GM23248 (cell line): ENCODE measurements around the gene PDIA6. TPM values are rescaled to one million over a fixed set of nuclear protein-coding genes. Genes with fewer than 3 reads are reported as not detected.

Experiments used
- DNase-seq: peaks from one replicate; pipeline ENCODE4 v3.0.0-alpha.2; 2015
- H2AFZ ChIP-seq: fragments of 200-600 bp; sonication (generic); 2 replicates; pipeline ENCODE4 v1.6.1; 2016; ENCODE audit warnings: antibody characterized with exemption
- H3F3A ChIP-seq: fragments of 200-600 bp; sonication (generic); 2 replicates; pipeline ENCODE4 v1.6.1; 2016; ENCODE audit warnings: mild to moderate bottlenecking, antibody characterized with exemption, mixed run types; ENCODE audit not compliant: insufficient read depth
- H3K27ac ChIP-seq: fragments of 200-600 bp; sonication (generic); 2 replicates; pipeline ENCODE4 v1.5.1; 2016; ENCODE audit warnings: mild to moderate bottlenecking
- H3K27me3 ChIP-seq: fragments of 200-600 bp; sonication (generic); replicated peaks from 2 replicates; pipeline ENCODE4 v1.6.1; 2016; ENCODE audit warnings: mild to moderate bottlenecking; ENCODE audit not compliant: insufficient read depth
- H3K36me3 ChIP-seq: fragments of 200-600 bp; sonication (generic); 2 replicates; pipeline ENCODE4 v1.6.1; 2016; ENCODE audit warnings: low read depth, mild to moderate bottlenecking
- H3K4me1 ChIP-seq: fragments of 200-600 bp; sonication (generic); 2 replicates; pipeline ENCODE4 v1.6.1; 2016; ENCODE audit warnings: mild to moderate bottlenecking; ENCODE audit not compliant: insufficient read depth
- H3K4me2 ChIP-seq: fragments of 200-600 bp; sonication (generic); one replicate; pipeline ENCODE4 v1.6.1; 2016; ENCODE audit warnings: mild to moderate bottlenecking; ENCODE audit not compliant: unreplicated experiment
- H3K4me3 ChIP-seq: fragments of 200-600 bp; sonication (generic); 2 replicates; pipeline ENCODE4 v1.5.1; 2016; ENCODE audit warnings: mild to moderate bottlenecking
- H3K79me2 ChIP-seq: fragments of 200-600 bp; sonication (generic); 2 replicates; pipeline ENCODE4 v1.6.1; 2016; ENCODE audit warnings: mild to moderate bottlenecking; ENCODE audit not compliant: insufficient read depth
- H3K9ac ChIP-seq: fragments of 200-600 bp; sonication (generic); 2 replicates; pipeline ENCODE4 v1.6.1; 2016; ENCODE audit warnings: mild to moderate bottlenecking
- H3K9me2 ChIP-seq: fragments of 200-600 bp; sonication (generic); 2 replicates; pipeline ENCODE4 v1.6.1; 2016; ENCODE audit warnings: mixed run types, mild to moderate bottlenecking, moderate library complexity; ENCODE audit not compliant: insufficient read depth
- H3K9me3 ChIP-seq: fragments of 200-600 bp; sonication (generic); one replicate; pipeline ENCODE4 v1.6.1; 2017; ENCODE audit warnings: low read depth
- H4K20me1 ChIP-seq: fragments of 200-600 bp; sonication (generic); 2 replicates; pipeline ENCODE4 v1.6.0; 2016; ENCODE audit not compliant: insufficient read depth
- EZH2 ChIP-seq: fragments of 200-600 bp; sonication (generic); IDR thresholded peaks from 2 replicates; pipeline ENCODE4 v1.6.1; 2018; ENCODE audit warnings: antibody characterized with exemption, mild to moderate bottlenecking; ENCODE audit not compliant: insufficient read depth, poor library complexity, severe bottlenecking
- EZH2phosphoT487 ChIP-seq: fragments of 200-600 bp; sonication (generic); IDR thresholded peaks from 2 replicates; pipeline ENCODE4 v1.6.1; 2018; ENCODE audit warnings: antibody characterized with exemption, moderate library complexity, mild to moderate bottlenecking, low read depth; ENCODE audit not compliant: insufficient read depth
- WGBS, 2 experiments: methylation state at CpG; one replicate each; pipeline ENCODE4 v1.1.6; 2015 to 2017; ENCODE audit warnings: low lambda C conversion rate in 2 of 2, low coverage in 1 of 2; ENCODE audit errors: missing lambda C conversion rate in 2 of 2; 5-methylcytosine and 5-hydroxymethylcytosine counted together
- in situ Hi-C: fragments of 300-500 bp; cut with MboI; formaldehyde crosslinking; loops from 2 replicates; pipeline ENCODE4 v1.15.0; 2020
- polyA plus RNA-seq: library from polyadenylated mRNA; unstranded; fragments of >200 nt; fragmentation: Nextera tagmentation; extraction: Ambion mirVana; gene quantifications from 2 replicates; pipeline ENCODE4 v1.2.1, GENCODE V29; 2016
- total RNA-seq: library from RNA; depleted of rRNA; stranded (reverse); fragments of >200 nt; shearing (Covaris generic); gene quantifications from 2 replicates; pipeline ENCODE4 v1.2.3, GENCODE V29; 2014

The PDIA6 gene
- total and polyA plus RNA-seq, 2 experiments from 2014 or later, result 363 to 502 TPM

DNA sequence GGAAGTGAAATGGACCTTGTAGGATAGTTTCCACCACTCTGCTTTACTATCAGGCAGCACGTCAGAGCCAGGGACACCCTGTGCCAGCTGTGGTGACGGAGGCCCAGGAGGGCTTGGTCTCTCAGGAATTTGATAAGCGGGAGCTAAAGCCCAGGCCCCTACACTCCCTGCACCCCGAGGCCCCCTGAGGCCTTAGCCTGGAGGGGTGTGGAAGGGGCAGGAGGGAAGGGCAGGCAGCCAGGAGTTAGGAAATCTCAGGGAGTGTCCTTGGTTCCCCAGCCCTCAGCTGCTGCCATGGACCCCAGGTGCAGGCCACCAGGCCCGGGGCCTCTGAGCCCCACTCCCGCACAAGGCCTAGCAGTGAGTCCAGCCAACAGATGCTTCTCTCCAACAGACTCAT is 38.2 kb downstream of the PDIA6 start:
- in situ Hi-C loops, result no loop called here
- 63 to 71% methylated on average over 6 of the region's 6 CpGs for WGBS, 2 experiments
- DNase-seq, result no peak

DNA sequence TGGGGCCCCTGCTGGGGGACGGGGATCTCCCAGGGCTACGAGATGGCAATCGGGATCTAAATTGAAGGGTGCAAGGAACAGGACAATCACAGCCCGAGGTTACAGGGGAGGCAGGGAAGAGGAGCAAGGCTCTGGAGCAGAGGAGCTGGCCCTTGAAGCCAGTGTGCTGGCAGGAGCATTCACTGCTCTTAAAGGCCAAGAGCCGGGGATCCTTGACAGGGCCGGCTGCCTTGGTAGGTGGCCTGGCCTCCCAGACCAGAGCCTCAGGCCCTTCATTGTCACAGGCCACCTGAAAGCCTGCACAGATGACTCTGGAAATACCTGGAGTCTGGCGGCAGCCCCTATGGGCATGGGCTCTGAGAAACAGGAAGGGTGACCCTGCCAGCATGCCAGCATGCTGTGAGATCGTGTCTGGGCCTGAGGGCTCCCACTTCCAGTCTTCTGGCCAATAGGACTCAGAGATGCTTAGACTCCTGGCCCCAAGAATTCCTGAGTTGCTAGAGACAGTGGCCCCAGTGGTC is 38.7 kb downstream of the PDIA6 start:
- Histone ChIP-seq H4K20me1 (no peaks in the 10 kb centered on the region), H3K4me1 (no peaks in the 10 kb centered on the region), H3K79me2 (no peaks in the 10 kb centered on the region), H3K9me3 (no peaks in the 10 kb centered on the region), H2AFZ (no peak overlapping the region), H3K9ac (no peak overlapping the region), H3F3A (no peaks in the 10 kb centered on the region), H3K4me2 (no peak overlapping the region), H3K36me3 (no peaks in the 10 kb centered on the region), H3K4me3 (no peak overlapping the region), H3K27ac (no peak overlapping the region), H3K9me2 (no peaks in the 10 kb centered on the region), H3K27me3 (no peaks in the 10 kb centered on the region)
- in situ Hi-C loops, result no loop called here
- TF ChIP-seq EZH2phosphoT487 (no peak), EZH2 (no peak)
- no peak for DNase-seq
- 66 to 72% methylated on average over 8 of the region's 8 CpGs for WGBS, 2 experiments

More for the DNA sequence above, 38.2 kb downstream of the PDIA6 start:
- H4K20me1 ChIP-seq, result no peaks in the 10 kb centered on the region
- H3F3A ChIP-seq, result no peaks in the 10 kb centered on the region
- no peaks in the 10 kb centered on the region for H3K9me3 ChIP-seq
- H3K27ac ChIP-seq, result no peak overlapping the region
- TF ChIP-seq EZH2, result no peak
- TF ChIP-seq EZH2phosphoT487, result no peak
- no peak overlapping the region for H3K4me2 ChIP-seq
- H3K4me1 ChIP-seq, result no peaks in the 10 kb centered on the region
- H3K27me3 ChIP-seq, result no peaks in the 10 kb centered on the region
- H3K9ac ChIP-seq, result no peak overlapping the region
- no peaks in the 10 kb centered on the region for H3K79me2 ChIP-seq
- no peak overlapping the region for H3K4me3 ChIP-seq
- no peak overlapping the region for H2AFZ ChIP-seq
- no peaks in the 10 kb centered on the region for H3K36me3 ChIP-seq
- no peaks in the 10 kb centered on the region for H3K9me2 ChIP-seq

DNA sequence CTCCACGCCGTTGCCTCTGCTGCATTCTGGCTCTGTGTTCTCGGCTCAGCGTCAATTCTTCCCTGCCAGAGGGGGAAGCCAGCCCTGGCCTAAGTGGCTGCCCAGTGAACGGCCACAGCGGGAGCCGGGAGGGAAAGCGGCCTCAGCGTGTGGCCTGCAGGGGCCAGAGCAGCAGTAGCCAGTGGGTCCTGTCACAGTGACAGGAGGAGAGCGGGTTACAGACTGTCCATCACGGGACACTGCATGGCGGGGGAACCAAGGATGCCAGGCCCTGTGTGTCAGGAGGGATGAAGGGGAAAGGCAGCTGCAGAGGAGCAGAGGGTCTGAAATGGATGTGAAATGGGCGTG is 39.7 kb downstream of the PDIA6 start:
- in situ Hi-C loops, result no loop called here
- H3K9ac ChIP-seq, result no peak overlapping the region

DNA sequence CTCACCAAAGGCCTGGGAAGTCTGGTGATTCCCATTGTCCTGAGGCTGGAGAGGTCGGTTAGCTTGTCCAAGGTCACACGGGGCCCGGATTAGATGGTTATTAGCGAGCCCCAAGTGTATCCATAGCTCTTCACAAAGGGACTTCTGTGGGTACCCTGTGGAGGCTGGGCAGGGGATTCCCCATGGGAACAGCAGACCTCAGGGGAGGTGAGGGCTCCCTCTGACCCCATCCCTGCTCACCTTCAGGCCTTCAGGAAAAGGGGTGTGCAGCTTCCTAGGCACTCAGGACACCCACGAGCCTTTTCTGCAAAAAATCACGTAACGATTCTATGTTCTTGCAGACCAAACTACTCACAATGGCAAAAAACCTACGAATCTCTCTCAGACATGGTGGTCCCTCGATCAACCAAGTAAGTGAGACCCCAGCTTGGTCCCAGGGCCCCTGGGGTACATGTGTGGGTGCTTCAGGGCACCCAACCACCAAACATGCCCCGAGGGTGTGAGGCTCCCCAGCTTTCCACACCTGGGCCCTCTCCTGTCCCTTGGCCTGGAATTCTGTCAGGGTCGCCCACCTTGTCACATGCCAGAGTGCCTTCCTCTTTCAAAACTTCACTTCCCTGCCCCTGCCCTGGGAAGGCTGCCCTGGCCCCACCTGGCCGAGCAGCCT is 40.3 kb downstream of the PDIA6 start:
- 81 to 84% methylated on average over 12 of the region's 12 CpGs for WGBS, 2 experiments

More for the DNA sequence above, 39.7 kb downstream of the PDIA6 start:
- Histone ChIP-seq H3K27ac (no peak overlapping the region), H3K36me3 (no peaks in the 10 kb centered on the region), H3F3A (no peaks in the 10 kb centered on the region), H3K4me2 (no peak overlapping the region), H3K79me2 (no peaks in the 10 kb centered on the region), H4K20me1 (no peaks in the 10 kb centered on the region), H3K9me2 (no peaks in the 10 kb centered on the region), H3K27me3 (no peaks in the 10 kb centered on the region), H3K4me3 (no peak overlapping the region), H3K4me1 (no peaks in the 10 kb centered on the region), H3K9me3 (no peaks in the 10 kb centered on the region), H2AFZ (no peak overlapping the region)
- WGBS, 2 experiments, result 79 to 86% methylated on average over 13 of the region's 13 CpGs
- TF ChIP-seq EZH2, result no peak
- no peak for TF ChIP-seq EZH2phosphoT487
- DNase-seq, result no peak

More for the DNA sequence above, 40.3 kb downstream of the PDIA6 start:
- Histone ChIP-seq H3K9me2 (no peaks in the 10 kb centered on the region), H3K79me2 (no peaks in the 10 kb centered on the region), H3K9ac (no peak overlapping the region), H3K4me3 (no peak overlapping the region), H3K36me3 (no peaks in the 10 kb centered on the region), H2AFZ (no peak overlapping the region), H3K9me3 (no peaks in the 10 kb centered on the region), H3K27me3 (no peaks in the 10 kb centered on the region), H3K4me1 (no peaks in the 10 kb centered on the region), H4K20me1 (no peaks in the 10 kb centered on the region), H3K4me2 (no peak overlapping the region), H3F3A (no peaks in the 10 kb centered on the region), H3K27ac (no peak overlapping the region)
- no peak for DNase-seq
- in situ Hi-C loops, result no loop called here
- TF ChIP-seq EZH2phosphoT487 (no peak), EZH2 (no peak)
